GM12878 (cell line): ENCODE data around the gene LRRC26.

Source experiments
- ATF3 ChIP-seq: IDR thresholded peaks from 2 replicates; pipeline ENCODE4 v1.6.1; 2011; ENCODE audit warnings: low read depth, mild to moderate bottlenecking, low read length, moderate library complexity, borderline replicate concordance; ENCODE audit errors: extremely low read depth
- FOS ChIP-seq: IDR thresholded peaks from 3 replicates; pipeline ENCODE4 v1.6.1; 2011; ENCODE audit warnings: borderline replicate concordance; ENCODE audit not compliant: insufficient read length; ENCODE audit errors: extremely low read depth
- HDAC2 ChIP-seq: fragments of 200-600 bp; sonication (generic); IDR thresholded peaks from 2 replicates; pipeline ENCODE4 v1.6.1; 2017
- POLR2A ChIP-seq: IDR thresholded peaks from 2 replicates; pipeline ENCODE4 v1.6.1; 2011; ENCODE audit warnings: low read depth, mild to moderate bottlenecking, low read length
- RCOR1 ChIP-seq: conservative IDR thresholded peaks from 2 replicates; pipeline ENCODE4 v1.6.1; 2012; ENCODE audit warnings: low read depth, low read length, improper control_type of control experiment

DNA sequence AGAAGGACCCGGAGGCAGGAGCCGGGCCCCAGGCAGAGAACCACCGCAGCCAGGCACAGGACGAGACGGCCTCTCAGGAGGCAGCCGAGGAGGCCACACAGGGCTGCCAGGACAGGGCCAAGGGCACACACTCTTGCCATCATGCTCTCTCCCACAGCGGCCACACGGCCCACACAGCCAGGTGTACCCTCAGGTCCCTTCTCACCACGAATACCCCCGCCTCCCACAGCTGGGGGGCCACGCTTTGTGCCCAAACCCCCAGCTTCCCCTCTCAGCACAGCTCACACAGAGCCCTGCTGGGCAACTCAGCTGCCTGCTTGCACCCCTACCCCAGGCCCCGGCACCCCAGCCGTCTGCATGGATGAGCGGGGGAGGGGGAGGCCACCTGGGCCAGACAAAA lies 23.9 kb upstream of the LRRC26 start:
- TF ChIP-seq FOS (no peak), RCOR1 (no peak), ATF3 (no peak), POLR2A (no peak), HDAC2 (no peak)
